Measurements from ENCODE around the gene FANCB.

Gene FANCB

DNA sequence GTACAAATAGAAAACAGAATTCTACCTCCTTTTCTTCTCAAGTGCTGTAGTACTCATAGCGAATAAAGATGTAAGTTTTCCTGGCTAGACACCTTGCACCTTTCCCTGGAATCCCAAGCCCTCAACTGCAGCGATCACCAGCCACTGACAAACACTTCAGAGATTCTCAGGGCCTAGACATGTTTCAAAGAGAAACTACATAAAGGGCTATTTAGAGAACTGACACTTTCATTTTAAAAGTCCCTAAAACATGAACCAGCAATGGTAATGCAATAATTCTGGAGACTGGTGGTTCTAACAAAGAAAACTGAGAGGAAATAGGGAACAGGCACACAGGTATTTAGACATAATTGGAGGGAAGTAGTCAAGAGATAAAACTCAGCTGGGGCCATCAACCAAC, 35.7 kb downstream of the FANCB start:
- DNase-seq (ENCODE audit: low spot score), result no peak

DNA sequence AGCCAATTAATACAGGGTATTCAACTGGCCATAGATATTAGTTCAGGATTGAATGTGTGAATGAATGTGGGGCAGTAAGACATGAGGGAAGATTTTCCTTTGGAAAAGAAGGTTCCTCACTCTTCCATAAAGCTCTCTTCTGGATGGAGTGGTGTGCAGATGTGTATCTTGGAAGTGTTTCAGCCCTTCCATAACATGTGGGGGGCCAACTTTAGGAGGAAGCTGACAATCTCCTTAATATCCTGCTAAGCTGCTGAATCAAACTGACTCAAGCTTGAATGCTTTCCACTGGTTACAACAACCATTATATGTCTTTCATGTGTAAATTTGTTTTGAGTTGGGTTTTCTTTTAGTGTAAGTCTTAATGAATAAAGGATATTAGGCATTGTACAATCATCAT, 40.3 kb downstream of the FANCB start:
- DNase-seq (ENCODE audit: low spot score), result no peak

DNA sequence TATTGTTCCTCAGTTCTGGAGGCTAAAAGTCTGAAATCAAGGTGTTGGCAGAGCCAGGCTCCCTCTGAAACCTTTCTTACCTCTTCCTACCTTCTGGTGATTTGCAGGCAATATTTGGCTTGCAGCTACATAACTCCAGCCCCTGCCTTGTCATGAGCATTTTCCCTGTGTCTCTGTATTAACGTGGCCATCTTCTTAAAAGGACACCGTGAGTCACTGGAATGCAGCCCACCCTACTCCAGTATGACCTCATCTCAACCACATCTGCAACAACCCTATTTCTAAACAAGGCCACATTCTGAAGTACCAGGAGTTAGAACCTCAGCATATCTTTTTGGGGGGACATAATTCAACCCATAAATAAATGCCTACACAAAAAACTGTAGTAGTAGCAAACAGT, 40.7 kb downstream of the FANCB start:
- no peak for DNase-seq (ENCODE audit: low spot score)

DNA sequence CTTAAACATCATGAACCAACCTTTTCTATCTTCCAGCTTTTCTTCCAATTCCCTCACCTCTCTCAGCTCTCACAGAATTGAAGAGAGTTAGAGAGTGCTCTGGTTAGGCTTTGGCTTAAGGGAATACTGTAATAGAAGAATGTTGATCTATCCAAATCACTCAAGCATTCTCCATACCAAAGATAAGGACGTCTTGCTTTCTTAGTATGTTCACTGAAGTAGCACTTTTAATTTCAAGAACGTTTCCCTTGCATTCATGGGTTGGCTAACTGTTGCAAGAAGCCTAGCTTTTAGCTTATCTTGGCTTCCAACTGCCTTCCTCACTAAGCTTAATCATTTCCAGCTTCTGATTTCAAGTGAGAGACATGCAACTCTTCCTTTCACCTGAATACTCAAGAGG, 43.2 kb downstream of the FANCB start:
- DNase-seq (ENCODE audit: low spot score), result no peak

DNA sequence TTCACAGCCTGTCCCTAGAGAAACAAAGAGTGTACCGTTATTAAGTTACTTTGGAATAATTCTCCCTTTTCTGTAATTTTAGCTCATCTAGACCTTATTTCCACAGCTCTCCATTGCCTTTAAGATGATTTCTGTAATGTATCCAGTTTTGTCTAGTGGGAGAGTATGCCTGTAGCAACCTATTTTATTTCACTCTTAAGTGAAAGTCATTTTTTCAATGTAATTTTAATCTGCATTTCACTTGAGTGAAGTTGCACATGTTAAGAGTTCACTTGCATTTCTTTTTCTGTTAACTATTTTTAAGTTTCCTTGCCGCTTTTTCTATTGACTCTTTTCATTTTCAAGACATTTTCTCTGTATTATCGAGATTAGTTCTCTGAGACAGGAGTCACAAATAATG, 46.5 kb downstream of the FANCB start:
- no peak for DNase-seq (ENCODE audit: low spot score)

DNA sequence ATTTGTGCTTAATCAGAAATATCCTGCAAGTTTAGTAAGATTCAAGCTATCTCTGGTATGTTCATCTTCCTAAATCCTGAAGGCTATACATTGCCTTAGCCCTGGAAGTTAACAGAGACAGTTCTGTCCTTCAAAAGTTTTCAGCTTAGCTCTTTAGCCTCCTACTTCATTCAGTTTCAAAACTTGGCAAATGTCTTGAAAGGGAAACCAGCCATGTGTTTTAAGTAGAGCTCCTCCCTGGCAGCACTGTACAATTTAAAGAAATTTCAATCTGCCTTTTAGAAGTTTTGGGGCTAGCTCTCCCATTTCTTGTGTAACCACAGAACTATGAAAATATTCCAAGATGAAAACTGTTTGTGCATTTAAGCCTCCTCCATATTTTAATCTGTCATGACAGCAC, 47.0 kb downstream of the FANCB start:
- DNase-seq (ENCODE audit: low spot score), result no peak

DNA sequence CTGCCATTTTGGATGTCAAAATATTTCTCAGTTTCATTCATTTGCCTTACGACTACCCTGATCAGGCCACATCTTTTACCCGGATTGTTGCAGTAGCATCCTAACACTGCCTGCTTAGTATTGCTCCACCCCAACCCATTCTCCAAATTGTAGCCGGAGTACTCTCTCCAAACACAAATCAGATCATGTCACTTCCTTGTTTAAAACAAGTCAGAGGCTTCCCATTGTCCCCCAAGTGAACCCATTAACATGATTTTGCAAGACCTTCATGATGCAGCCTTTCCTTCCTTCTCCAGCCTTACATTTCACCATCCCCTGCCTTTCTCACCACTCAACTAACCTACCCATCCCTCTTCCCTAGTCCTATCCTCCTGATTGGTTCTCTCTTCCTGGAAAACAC, 53.1 kb downstream of the FANCB start:
- DNase-seq (ENCODE audit: low spot score), result no peak

DNA sequence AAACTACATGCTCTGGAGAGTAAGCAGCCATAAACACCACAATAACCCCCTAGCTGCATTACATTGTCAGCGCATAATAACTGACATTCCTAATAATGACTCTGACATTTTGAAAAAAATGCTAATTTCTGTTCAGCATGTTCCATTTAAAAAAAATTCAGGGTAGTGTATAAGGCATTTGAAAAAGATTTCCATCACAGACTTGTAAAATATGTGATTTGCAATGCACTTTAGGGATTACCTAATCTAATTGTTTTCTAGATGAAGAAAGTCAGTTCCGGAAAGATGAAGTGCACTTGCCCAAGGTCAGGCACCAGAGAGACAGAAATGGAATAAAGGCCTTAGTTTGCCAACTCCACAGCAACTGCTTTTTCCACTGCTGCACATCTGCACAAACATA, 55.3 kb downstream of the FANCB start:
- DNase-seq (ENCODE audit: low spot score), result no peak

DNA sequence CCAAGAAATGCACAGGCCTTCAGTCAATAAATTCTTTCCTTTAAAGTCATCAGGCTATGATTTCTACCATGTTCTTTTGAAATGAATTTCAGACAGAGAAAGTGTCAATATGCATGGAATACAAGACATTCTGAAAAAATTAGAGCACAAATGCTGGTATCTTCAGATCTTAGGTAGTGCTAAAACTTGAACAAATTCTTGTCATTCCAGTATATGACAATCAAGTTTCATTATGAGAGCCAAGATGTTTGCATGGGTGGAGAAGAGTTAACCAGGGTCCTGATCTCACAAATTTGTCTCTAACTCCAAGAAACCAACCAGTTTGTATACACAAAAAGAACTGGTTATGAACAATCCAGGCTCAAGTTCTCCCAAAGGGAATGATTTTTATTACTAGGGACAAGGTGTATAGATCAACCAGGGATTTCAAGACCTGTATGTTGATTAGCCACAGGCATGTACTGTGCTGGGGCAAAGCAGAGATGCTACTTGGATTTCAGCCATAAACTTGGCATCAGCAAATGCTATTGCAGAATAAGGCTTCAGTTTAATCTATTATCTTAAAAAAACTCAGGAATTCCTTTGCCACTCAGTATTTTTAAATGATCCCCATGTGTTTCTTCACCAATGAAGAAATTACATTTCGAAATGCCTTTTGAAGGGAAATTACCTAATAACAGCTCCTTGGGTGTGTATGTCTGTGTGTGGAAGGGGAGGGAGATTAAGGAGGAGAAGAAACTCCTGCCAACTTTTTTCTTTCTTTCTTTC, 69.7 kb downstream of the FANCB start:
- DNase-seq (ENCODE audit: low spot score), result no peak

DNA sequence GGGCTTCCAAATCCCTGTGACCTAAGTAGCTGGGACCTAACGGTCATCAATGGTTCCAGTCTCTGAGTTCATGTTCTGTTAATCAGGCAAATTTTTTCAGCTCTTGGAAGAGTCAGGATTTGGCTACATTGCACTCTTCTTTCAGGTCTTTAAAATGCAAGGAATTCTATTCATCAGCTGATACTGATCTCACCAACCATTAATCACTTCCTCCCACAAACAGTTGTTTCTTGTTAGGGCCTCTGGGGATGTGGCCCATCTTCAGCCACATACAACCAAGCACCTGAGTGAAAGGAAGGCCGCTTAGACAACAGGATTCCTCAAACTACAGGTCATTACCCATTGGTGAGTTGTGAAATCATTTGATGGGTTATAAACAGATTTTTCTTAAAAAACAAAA, 71.7 kb downstream of the FANCB start:
- DNase-seq (ENCODE audit: low spot score), result no peak

DNA sequence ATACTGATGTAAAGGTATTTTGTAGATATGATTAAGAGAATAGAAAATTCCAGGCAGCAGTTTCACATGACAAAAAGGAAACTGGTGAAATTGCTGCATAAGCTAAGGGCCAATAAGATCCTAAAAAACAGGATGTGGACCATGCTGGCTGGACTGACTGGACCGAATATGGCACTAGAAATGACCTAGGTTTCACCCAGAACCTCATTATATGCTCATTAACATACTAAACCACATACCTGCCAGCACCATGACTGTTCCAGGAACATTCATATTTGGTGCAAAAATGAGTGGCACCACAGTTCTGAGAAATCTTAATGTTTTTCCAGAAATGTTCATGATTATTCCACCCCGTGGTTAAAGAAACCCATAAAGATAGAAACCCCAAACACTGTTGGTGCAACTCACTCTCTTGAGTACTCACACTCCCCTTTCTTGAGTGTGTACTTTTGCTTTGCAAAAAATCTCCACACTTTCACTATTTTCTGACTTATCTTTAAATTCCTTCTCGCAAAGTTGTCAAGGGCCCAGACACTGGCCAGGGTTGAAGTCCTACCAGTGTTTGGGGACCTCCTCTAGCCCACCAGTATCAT, 74.0 kb downstream of the FANCB start:
- DNase-seq (ENCODE audit: low spot score), result no peak
